OCI-M2 (cell line): ENCODE data around the gene PLPPR4.
"Not testable (repeated sequence)": the region's sequence is repeated elsewhere in the genome, so short reads cannot be mapped to it uniquely, and the experiment has no call there.

Experiments
- DNase-seq: peaks from one replicate; lab custom pipeline; 2025; ENCODE audit not compliant: unreplicated experiment; lab: John Stamatoyannopoulos, UW

Gene PLPPR4

GRCh38 chr1:99264201-99265021, at the start of gene PLPPR4:
TSS of gene PLPPR4 (plus strand) at chr1:99264492. CDS start at chr1:99264594, 102 bp downstream.
- no peak for DNase-seq

GRCh38 chr1:99216956-99217355, 47.3 kb upstream of the PLPPR4 start:
- DNase-seq, result no peak

GRCh38 chr1:99217599-99217998, 46.7 kb upstream of the PLPPR4 start:
- DNase-seq, result no peak

GRCh38 chr1:99218572-99218971, 45.7 kb upstream of the PLPPR4 start:
- DNase-seq, result no peak

- DNase-seq, result no peak
Observed at GRCh38 chr1:99218999-99219398, 45.3 kb upstream of the PLPPR4 start.

GRCh38 chr1:99227056-99227897, 37.0 kb upstream of the PLPPR4 start:
- DNase-seq, result no peak

GRCh38 chr1:99228153-99228552, 36.1 kb upstream of the PLPPR4 start:
- DNase-seq, result no peak

- DNase-seq, result no peak
Observed at GRCh38 chr1:99229122-99229521, 35.2 kb upstream of the PLPPR4 start.

- DNase-seq, result no peak
Observed at GRCh38 chr1:99230695-99231094, 33.6 kb upstream of the PLPPR4 start.

- DNase-seq, result no peak
Observed at GRCh38 chr1:99232172-99232571, 32.1 kb upstream of the PLPPR4 start.

GRCh38 chr1:99233446-99233845, 30.8 kb upstream of the PLPPR4 start:
- no peak for DNase-seq

GRCh38 chr1:99236756-99237155, 27.5 kb upstream of the PLPPR4 start:
- DNase-seq, result no peak

- no peak for DNase-seq
Observed at GRCh38 chr1:99239690-99240089, 24.6 kb upstream of the PLPPR4 start.

- DNase-seq, result no peak
Observed at GRCh38 chr1:99240621-99241020, 23.7 kb upstream of the PLPPR4 start.

- DNase-seq, result no peak
Observed at GRCh38 chr1:99246152-99246551, 18.1 kb upstream of the PLPPR4 start.

- no peak for DNase-seq
Observed at GRCh38 chr1:99247199-99247598, 17.1 kb upstream of the PLPPR4 start.

- DNase-seq, result no peak
Observed at GRCh38 chr1:99250728-99251127, 13.6 kb upstream of the PLPPR4 start.

- no peak for DNase-seq
Observed at GRCh38 chr1:99251308-99251707, 13.0 kb upstream of the PLPPR4 start.

- no peak for DNase-seq
Observed at GRCh38 chr1:99252630-99253029, 11.7 kb upstream of the PLPPR4 start.

- not testable (repeated sequence) for DNase-seq
Observed at GRCh38 chr1:99260402-99260801, 3.9 kb upstream of the PLPPR4 start.

- no peak for DNase-seq
Observed at GRCh38 chr1:99265124-99265523, 832 bp downstream of the PLPPR4 start.

- no peak for DNase-seq
Observed at GRCh38 chr1:99266726-99267125, 2.4 kb downstream of the PLPPR4 start.
